ENCODE measurements around the gene CYP39A1.
"Not testable (repeated sequence)": the region's sequence is repeated elsewhere in the genome, so short reads cannot be mapped to it uniquely, and the experiment has no call there.

Gene CYP39A1

DNA sequence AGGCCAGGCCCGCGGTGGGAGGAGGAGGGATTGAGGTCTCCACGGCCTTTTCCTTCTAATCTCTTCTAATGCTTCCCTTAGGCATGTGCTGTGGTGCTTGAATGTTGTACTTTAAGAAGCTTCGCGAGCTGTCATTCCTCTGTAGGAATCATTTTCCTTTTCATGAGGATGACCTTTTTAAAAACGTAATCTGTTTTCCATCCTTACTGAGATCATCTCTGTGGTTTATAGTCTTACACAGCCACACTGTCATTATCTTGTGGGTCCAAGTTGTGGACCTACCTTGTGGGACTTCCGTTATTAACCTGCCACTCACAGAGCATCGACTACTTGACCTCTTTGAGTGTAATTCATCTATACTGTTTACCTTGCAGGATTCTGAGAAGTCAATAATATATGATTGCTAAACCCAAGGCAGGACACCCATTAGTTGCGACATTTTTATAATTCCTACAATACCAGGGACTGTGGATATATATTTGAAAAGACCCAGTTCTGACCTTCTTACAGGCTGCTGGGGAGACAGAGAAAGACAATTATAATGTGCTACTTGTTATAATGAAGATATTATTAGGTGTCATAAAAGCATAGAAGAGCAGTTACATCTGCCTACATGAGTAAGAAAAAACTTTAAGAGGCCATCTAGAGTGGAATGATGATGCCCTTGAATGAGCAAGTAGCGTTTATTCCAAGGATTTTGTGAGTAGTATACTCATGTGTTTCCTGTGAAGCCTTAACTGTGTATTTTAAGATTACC, 999 bp upstream of the CYP39A1 start:
- TF ChIP-seq, protein P1, sequence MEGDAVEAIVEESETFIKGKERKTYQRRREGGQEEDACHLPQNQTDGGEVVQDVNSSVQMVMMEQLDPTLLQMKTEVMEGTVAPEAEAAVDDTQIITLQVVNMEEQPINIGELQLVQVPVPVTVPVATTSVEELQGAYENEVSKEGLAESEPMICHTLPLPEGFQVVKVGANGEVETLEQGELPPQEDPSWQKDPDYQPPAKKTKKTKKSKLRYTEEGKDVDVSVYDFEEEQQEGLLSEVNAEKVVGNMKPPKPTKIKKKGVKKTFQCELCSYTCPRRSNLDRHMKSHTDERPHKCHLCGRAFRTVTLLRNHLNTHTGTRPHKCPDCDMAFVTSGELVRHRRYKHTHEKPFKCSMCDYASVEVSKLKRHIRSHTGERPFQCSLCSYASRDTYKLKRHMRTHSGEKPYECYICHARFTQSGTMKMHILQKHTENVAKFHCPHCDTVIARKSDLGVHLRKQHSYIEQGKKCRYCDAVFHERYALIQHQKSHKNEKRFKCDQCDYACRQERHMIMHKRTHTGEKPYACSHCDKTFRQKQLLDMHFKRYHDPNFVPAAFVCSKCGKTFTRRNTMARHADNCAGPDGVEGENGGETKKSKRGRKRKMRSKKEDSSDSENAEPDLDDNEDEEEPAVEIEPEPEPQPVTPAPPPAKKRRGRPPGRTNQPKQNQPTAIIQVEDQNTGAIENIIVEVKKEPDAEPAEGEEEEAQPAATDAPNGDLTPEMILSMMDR (IDR thresholded peaks at IDR 0.05; ENCODE audit: unreplicated experiment in 3 of 3) = no peak
- Mint-ChIP-seq H3K4me1 (peaks cover 29% of the 10 kb centered on the region), H3K36me3 (ENCODE audit: low read depth) (peaks cover 7% of the 10 kb centered on the region), H3K27me3 (ENCODE audit: low read depth) (peaks cover 14% of the 10 kb centered on the region), H3K4me3 (peak overlapping the region; percentile 86 to 95 (median 92)), H3K27ac (peak overlapping the region in 1 of 3 experiments; percentile 64), H3K9me3 (no peaks in the 10 kb centered on the region)

DNA sequence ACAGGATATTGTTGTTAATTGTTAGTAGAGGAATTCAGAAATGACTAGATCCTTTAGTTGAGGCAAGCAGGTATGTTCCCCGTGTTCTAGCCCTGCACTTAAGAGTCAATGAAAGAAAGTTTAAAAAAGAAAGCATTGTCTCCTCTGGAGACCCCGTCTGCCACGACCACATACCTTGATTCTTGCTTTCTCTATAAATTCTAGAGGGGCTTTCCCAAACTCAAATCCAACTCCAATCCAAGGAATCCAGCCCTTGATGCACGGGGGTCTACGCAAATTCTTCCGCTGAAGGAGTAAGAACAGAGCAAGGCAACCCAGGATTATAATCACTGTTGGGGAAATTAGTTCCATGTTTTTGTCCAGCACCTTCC, 401 bp downstream of the CYP39A1 start:
- H3K36me3 Mint-ChIP-seq (ENCODE audit: low read depth) = peaks cover 6% of the 10 kb centered on the region
- peak overlapping the region; percentile 86 to 95 (median 92) for H3K4me3 Mint-ChIP-seq
- H3K27me3 Mint-ChIP-seq (ENCODE audit: low read depth) = peaks cover 14% of the 10 kb centered on the region
- H3K27ac Mint-ChIP-seq = peak overlapping the region; percentile 60 to 86 (median 85)
- H3K4me1 Mint-ChIP-seq = peaks cover 29% of the 10 kb centered on the region
- H3K9me3 Mint-ChIP-seq = no peaks in the 10 kb centered on the region
- TF ChIP-seq, protein P1 (IDR thresholded peaks at IDR 0.05; ENCODE audit: unreplicated experiment in 3 of 3) = no peak

DNA sequence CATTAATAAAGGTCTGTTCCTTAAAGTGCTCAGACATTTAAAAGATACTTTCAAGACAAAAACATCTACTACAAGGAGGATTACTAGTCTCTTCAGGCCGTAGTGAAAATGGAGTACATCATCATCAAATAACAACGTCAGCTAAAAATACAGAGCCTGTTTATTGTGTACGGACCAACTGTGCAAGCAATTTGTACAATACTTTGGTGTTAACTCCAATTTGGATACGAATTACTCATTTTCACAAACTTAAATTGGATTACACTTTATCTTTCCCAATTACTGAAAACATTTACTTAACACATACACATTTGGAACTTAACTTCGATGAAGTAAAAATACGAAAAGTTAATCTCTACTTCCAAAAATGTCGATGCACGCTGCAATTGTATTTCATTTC, 802 bp downstream of the CYP39A1 start:
- H3K4me1 Mint-ChIP-seq = peaks cover 29% of the 10 kb centered on the region
- TF ChIP-seq, protein P1 (IDR thresholded peaks at IDR 0.05; ENCODE audit: unreplicated experiment in 3 of 3) = no peak
- no peaks in the 10 kb centered on the region for H3K9me3 Mint-ChIP-seq
- peak overlapping the region; percentile 60 to 86 (median 85) for H3K27ac Mint-ChIP-seq
- H3K36me3 Mint-ChIP-seq (ENCODE audit: low read depth) = peaks cover 9% of the 10 kb centered on the region
- H3K27me3 Mint-ChIP-seq (ENCODE audit: low read depth) = peaks cover 14% of the 10 kb centered on the region
- H3K4me3 Mint-ChIP-seq = peak overlapping the region; percentile 86 to 95 (median 92)

DNA sequence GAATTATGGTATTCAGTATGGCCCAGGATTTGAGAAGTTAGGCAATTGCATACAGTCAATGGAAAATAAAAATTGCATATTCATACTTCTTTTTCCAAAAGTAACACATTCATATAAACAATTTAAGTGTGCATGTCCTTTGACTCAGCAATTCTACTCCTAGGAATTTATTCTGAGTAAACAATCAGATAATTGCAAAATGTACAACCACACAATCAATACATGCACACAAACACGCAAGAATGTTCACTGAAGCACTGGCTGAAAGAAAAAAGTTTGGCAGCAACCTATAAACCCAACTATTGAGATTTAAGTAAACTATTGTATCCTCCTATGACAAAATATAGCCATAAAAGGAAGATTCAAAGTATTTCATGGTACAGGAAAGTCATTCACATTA, 1.6 kb downstream of the CYP39A1 start:
- Mint-ChIP-seq H3K4me3 (peak overlapping the region; percentile 86 to 95 (median 92)), H3K27me3 (ENCODE audit: low read depth) (peaks cover 14% of the 10 kb centered on the region), H3K4me1 (peaks cover 29% of the 10 kb centered on the region), H3K9me3 (no peaks in the 10 kb centered on the region), H3K36me3 (ENCODE audit: low read depth) (peaks cover 17% of the 10 kb centered on the region), H3K27ac (peak overlapping the region; percentile 36 to 85 (median 68))
- TF ChIP-seq, protein P1 (IDR thresholded peaks at IDR 0.05; ENCODE audit: unreplicated experiment in 3 of 3) = no peak

DNA sequence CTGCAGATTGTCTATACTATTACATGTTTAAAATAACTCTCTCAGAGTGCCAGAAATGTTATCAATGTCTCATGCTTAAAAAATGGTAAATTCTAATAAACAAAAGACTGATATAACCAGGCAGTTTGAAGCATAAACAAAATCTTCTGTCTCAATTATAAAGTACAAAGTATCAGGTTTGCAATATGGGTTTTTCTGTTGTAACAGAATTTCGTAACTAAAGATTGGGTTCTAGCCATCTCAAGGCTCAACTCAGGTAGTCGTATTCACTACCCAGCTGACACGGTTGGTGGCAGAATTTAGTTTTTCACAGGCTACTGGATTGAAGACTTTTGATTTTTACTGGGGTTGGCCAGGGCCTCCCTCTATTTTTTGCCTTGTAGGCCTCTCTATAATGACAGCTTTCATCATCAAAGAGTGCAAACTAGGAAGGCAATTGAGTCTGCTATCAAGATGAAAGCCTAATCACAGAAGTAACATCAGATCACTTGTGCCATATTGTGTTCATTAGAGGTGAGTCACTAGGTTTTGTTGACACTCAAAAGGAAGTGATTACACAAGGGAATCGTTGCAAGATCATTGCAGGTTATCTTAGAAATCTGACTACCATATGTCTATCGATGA, 3.6 kb downstream of the CYP39A1 start:
- H3K36me3 Mint-ChIP-seq (ENCODE audit: low read depth) = peaks cover 19% of the 10 kb centered on the region
- peaks cover 29% of the 10 kb centered on the region for H3K4me1 Mint-ChIP-seq
- H3K27me3 Mint-ChIP-seq (ENCODE audit: low read depth) = peaks cover 5% of the 10 kb centered on the region
- TF ChIP-seq, protein P1 (IDR thresholded peaks at IDR 0.05; ENCODE audit: unreplicated experiment in 3 of 3) = no peak
- no peak overlapping the region for H3K27ac Mint-ChIP-seq
- peaks cover 9% of the 10 kb centered on the region for H3K9me3 Mint-ChIP-seq
- H3K4me3 Mint-ChIP-seq = peak overlapping the region in 1 of 3 experiments; percentile 56

DNA sequence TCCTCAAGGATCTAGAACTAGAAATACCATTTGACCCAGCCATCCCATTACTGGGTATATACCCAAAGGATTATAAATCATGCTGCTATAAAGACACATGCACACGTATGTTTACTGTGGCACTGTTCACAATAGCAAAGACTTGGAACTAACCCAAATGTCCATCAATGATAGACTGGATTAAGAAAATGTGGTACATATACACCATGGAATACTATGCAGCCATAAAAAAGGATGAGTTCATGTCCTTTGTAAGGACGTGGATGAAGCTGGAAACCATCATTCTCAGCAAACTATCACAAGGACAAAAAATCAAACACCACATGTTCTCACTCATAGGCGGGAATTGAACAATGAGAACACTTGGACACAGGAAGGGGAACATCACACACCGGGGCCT, 4.5 kb downstream of the CYP39A1 start:
- H3K4me1 Mint-ChIP-seq = peaks cover 24% of the 10 kb centered on the region
- not testable (repeated sequence) for H3K27me3 Mint-ChIP-seq (ENCODE audit: low read depth); H3K27ac Mint-ChIP-seq; H3K4me3 Mint-ChIP-seq; H3K9me3 Mint-ChIP-seq
- H3K36me3 Mint-ChIP-seq (ENCODE audit: low read depth) = peaks cover 19% of the 10 kb centered on the region
